CD14-positive monocyte (primary cell): ENCODE measurements around the gene PCBP3. TPM values are rescaled to one million over a fixed set of nuclear protein-coding genes. Genes with fewer than 3 reads are reported as not detected.

Experiments
- DNase-seq, 3 donors: peaks; one replicate each; pipeline ENCODE4 v3.0.0-alpha.2; 2011 to 2022
- H2AFZ ChIP-seq: 2 replicates; pipeline ENCODE4 v1.6.0; 2012; ENCODE audit warnings: mild to moderate bottlenecking, low read depth, low read length, inconsistent platforms; ENCODE audit not compliant: insufficient read depth, poor library complexity, severe bottlenecking
- H3K27ac ChIP-seq, 2 donors: 1 replicate in 1 of 2; 2 replicates in 1 of 2; pipeline ENCODE4 v1.5.1; 2012 to 2013; ENCODE audit warnings: low read length in 2 of 2, control low read depth in 1 of 2, inconsistent platforms in 1 of 2, low read depth in 1 of 2, mild to moderate bottlenecking in 1 of 2
- H3K27me3 ChIP-seq, 2 donors: one replicate each; pipeline versions ENCODE4 v1.6.0 to v1.6.1; 2011 to 2013; ENCODE audit warnings: low read length in 2 of 2; ENCODE audit not compliant: control insufficient read depth in 2 of 2, insufficient read depth in 2 of 2
- H3K36me3 ChIP-seq, 2 donors: replicated peaks in 1 of 2; 1 replicate in 1 of 2; 2 replicates in 1 of 2; pipeline versions ENCODE4 v1.5.1 to v1.6.1; 2012 to 2013; ENCODE audit warnings: low read length in 2 of 2, control low read depth in 1 of 2, inconsistent platforms in 1 of 2, mild to moderate bottlenecking in 1 of 2; ENCODE audit not compliant: insufficient read depth in 2 of 2, control insufficient read depth in 1 of 2
- H3K4me1 ChIP-seq, 2 donors: 1 replicate in 1 of 2; 2 replicates in 1 of 2; pipeline versions ENCODE4 v1.5.1 to v1.6.1; 2012 to 2013; ENCODE audit warnings: low read length in 2 of 2, control low read depth in 1 of 2, inconsistent platforms in 1 of 2, mild to moderate bottlenecking in 1 of 2, moderate library complexity in 1 of 2; ENCODE audit not compliant: insufficient read depth in 2 of 2, control insufficient read depth in 1 of 2
- H3K4me2 ChIP-seq: replicated peaks from 2 replicates; pipeline ENCODE3; 2012; ENCODE audit warnings: low read length, moderate library complexity, mild to moderate bottlenecking; ENCODE audit not compliant: poor library complexity, severe bottlenecking; ENCODE audit errors: extremely low read depth
- H3K4me3 ChIP-seq, 3 experiments: fragments of 200-600 bp in 1 of 3; sonication (generic) in 1 of 3; replicated peaks in 1 of 3; 1 replicate in 2 of 3; 2 replicates in 1 of 3; pipeline ENCODE4 v1.5.1; 2011 to 2013; ENCODE audit warnings: low read length in 3 of 3, mild to moderate bottlenecking in 3 of 3, control low read depth in 2 of 3, low read depth in 2 of 3, inconsistent platforms in 1 of 3, moderate library complexity in 1 of 3
- H3K79me2 ChIP-seq: 2 replicates; pipeline ENCODE4 v1.6.0; 2012; ENCODE audit warnings: mild to moderate bottlenecking, control low read depth, inconsistent platforms, low read length, moderate library complexity; ENCODE audit not compliant: insufficient read depth
- H3K9ac ChIP-seq: 2 replicates; pipeline ENCODE4 v1.6.0; 2017; ENCODE audit warnings: low read length, mild to moderate bottlenecking; ENCODE audit not compliant: insufficient read depth, poor library complexity, severe bottlenecking
- H3K9me3 ChIP-seq, 2 donors: replicated peaks in 1 of 2; 1 replicate in 1 of 2; 2 replicates in 1 of 2; pipeline versions ENCODE4 v1.5.1 to v1.6.1; 2012 to 2013; ENCODE audit warnings: low read length in 2 of 2, control low read depth in 1 of 2; ENCODE audit not compliant: control insufficient read depth in 1 of 2, insufficient read depth in 1 of 2
- H4K20me1 ChIP-seq: 2 replicates; pipeline ENCODE4 v1.6.0; 2012; ENCODE audit warnings: mild to moderate bottlenecking, low read length, control low read depth, moderate library complexity; ENCODE audit not compliant: insufficient read depth
- H3K27ac Mint-ChIP-seq, 7 donors: one replicate each; pipeline ENCODE4 v1.8.0; 2020; ENCODE audit warnings: mild to moderate bottlenecking in 7 of 7, mixed read lengths in 7 of 7, moderate library complexity in 6 of 7, inconsistent platforms in 2 of 7
- H3K27me3 Mint-ChIP-seq, 3 donors: one replicate each; pipeline ENCODE4 v1.8.0; 2021 to 2022; ENCODE audit warnings: low read depth in 3 of 3, mild to moderate bottlenecking in 3 of 3, mixed read lengths in 3 of 3, moderate library complexity in 3 of 3, inconsistent platforms in 1 of 3
- H3K36me3 Mint-ChIP-seq, 2 donors: one replicate each; pipeline ENCODE4 v1.8.0; 2020; ENCODE audit warnings: mixed read lengths in 2 of 2, inconsistent platforms in 1 of 2, mild to moderate bottlenecking in 1 of 2
- H3K4me1 Mint-ChIP-seq: one replicate; pipeline ENCODE4 v1.8.0; 2020; ENCODE audit warnings: mild to moderate bottlenecking, mixed read lengths
- H3K4me3 Mint-ChIP-seq, 2 donors: one replicate each; pipeline ENCODE4 v1.8.0; 2020; ENCODE audit warnings: mild to moderate bottlenecking in 2 of 2, mixed read lengths in 2 of 2, moderate library complexity in 1 of 2
- H3K9me3 Mint-ChIP-seq, 7 donors: one replicate each; pipeline ENCODE4 v1.8.0; 2020 to 2022; ENCODE audit warnings: mixed read lengths in 7 of 7, mild to moderate bottlenecking in 6 of 7, moderate library complexity in 6 of 7, inconsistent platforms in 2 of 7
- WGBS: methylation state at CpG from one replicate; pipeline ENCODE4 v1.1.5; 2013; ENCODE audit warnings: missing lambda C conversion rate; ENCODE audit not compliant: insufficient coverage; 5-methylcytosine and 5-hydroxymethylcytosine counted together
- intact Hi-C, 2 donors: fragments of 100-400 bp; cut with micrococcal nuclease; formaldehyde crosslinking; loops; one replicate each; pipeline versions ENCODE4 v1.15.0 to v1.15.1; 2023
- polyA plus RNA-seq, 3 donors: library from polyadenylated mRNA; depleted of rRNA in 1 of 3; unstranded in 2 of 3; stranded (reverse) in 1 of 3; fragments of 300-500 nt in 2 of 3; fragments of >200 nt in 1 of 3; fragmentation: Illumina TruSeq in 2 of 3; gene quantifications; 1 replicate in 2 of 3; 2 replicates in 1 of 3; pipeline ENCODE4 v1.2.3, GENCODE V29; 2012 to 2021
- TF ChIP-seq, protein P1 (sequence below): fragments of 200-600 bp; IDR thresholded peaks from one replicate; pipeline ENCODE4 v1.8.0; 2022; ENCODE audit warnings: antibody characterized with exemption, mild to moderate bottlenecking

PCBP3 gene
- polyA plus RNA-seq, 3 donors: 0.34 to 0.49 TPM; not detected in 1

DNA sequence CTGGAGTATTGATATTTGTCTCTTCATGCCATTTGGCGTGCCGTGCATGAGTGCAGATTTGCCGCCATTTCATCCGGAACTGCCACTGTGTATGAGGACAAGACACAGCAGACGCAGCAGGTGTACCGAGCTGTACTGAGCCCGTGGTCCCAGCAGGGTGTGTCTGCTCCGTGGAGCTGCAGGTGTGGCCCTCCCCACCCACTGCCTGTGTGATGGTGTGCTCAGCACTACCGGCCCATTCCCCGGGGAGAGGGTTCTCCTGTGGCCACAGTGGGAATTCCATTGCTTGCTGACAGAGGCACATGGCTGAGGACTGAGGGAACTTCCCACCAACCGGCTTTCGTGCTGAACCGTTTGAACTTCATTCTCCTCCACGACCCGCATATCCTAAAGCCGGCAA is 303.8 kb downstream of the PCBP3 start:
- Histone ChIP-seq H3K9ac (no peak overlapping the region), H3K27ac (no peak overlapping the region), H4K20me1 (no peaks in the 10 kb centered on the region), H3K4me2 (no peak overlapping the region), H3K27me3 (no peaks in the 10 kb centered on the region), H2AFZ (no peak overlapping the region), H3K4me1 (no peaks in the 10 kb centered on the region), H3K9me3 (peaks cover 0 to 8% of the 10 kb centered on the region in 2 donors), H3K4me3 (no peak overlapping the region), H3K36me3 (no peaks in the 10 kb centered on the region), H3K79me2 (no peaks in the 10 kb centered on the region)
- H3K36me3 Mint-ChIP-seq: no peaks in the 10 kb centered on the region
- intact Hi-C loops: no loop called here
- H3K4me3 Mint-ChIP-seq: no peak overlapping the region
- no peaks in the 10 kb centered on the region for H3K4me1 Mint-ChIP-seq
- no peak overlapping the region for H3K27ac Mint-ChIP-seq
- TF ChIP-seq, protein P1, sequence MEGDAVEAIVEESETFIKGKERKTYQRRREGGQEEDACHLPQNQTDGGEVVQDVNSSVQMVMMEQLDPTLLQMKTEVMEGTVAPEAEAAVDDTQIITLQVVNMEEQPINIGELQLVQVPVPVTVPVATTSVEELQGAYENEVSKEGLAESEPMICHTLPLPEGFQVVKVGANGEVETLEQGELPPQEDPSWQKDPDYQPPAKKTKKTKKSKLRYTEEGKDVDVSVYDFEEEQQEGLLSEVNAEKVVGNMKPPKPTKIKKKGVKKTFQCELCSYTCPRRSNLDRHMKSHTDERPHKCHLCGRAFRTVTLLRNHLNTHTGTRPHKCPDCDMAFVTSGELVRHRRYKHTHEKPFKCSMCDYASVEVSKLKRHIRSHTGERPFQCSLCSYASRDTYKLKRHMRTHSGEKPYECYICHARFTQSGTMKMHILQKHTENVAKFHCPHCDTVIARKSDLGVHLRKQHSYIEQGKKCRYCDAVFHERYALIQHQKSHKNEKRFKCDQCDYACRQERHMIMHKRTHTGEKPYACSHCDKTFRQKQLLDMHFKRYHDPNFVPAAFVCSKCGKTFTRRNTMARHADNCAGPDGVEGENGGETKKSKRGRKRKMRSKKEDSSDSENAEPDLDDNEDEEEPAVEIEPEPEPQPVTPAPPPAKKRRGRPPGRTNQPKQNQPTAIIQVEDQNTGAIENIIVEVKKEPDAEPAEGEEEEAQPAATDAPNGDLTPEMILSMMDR: no peak
- H3K9me3 Mint-ChIP-seq: peaks cover 2 to 15% (median 6%) of the 10 kb centered on the region in 7 donors
- H3K27me3 Mint-ChIP-seq: peaks cover 2 to 10% (median 8%) of the 10 kb centered on the region in 3 donors
- DNase-seq: no peak
- WGBS: 92% methylated on average over 13 of the region's 16 CpGs

DNA sequence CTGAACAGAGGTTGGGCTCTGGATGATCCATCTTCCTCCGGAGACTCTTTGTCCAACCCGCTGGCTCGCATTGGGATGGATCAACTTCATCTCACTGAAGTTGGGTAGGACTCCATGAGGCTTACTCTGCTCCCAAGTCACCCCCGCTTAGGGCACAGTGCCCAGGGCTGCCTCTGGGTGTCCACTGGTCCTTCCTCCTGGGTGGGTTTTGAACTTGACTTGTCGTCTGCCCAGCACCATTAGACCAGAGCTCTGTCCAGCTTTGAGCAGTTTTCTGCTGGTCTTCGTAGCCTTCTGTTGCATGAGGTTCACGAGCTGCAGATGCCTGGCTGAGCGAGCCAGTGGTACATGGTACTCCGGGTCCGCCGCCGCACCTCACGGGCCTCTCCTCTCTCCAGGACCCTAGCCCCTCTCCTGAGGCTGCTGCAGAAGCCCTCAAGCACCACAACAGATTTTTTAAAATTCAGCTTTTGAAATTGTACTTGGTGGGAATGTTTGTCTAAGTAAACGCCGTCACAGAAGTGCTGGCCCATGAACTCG is 304.3 kb downstream of the PCBP3 start:
- Mint-ChIP-seq H3K27ac (no peak overlapping the region), H3K36me3 (no peaks in the 10 kb centered on the region), H3K27me3 (peaks cover 2 to 14% (median 8%) of the 10 kb centered on the region in 3 donors), H3K4me1 (no peaks in the 10 kb centered on the region), H3K4me3 (no peak overlapping the region), H3K9me3 (peaks cover 2 to 15% (median 8%) of the 10 kb centered on the region in 7 donors)
- 100% methylated on average over 5 of the region's 16 CpGs for WGBS
- no peak for DNase-seq
- H3K9ac ChIP-seq: no peak overlapping the region
- H3K4me3 ChIP-seq: no peak overlapping the region
- peaks cover 0 to 8% of the 10 kb centered on the region in 2 donors for H3K9me3 ChIP-seq
- intact Hi-C loops: no loop called here
- H3K4me2 ChIP-seq: no peak overlapping the region
- TF ChIP-seq, protein P1: no peak
- no peaks in the 10 kb centered on the region for H3K27me3 ChIP-seq
- no peaks in the 10 kb centered on the region for H3K36me3 ChIP-seq
- no peaks in the 10 kb centered on the region for H4K20me1 ChIP-seq
- no peaks in the 10 kb centered on the region for H3K4me1 ChIP-seq
- no peaks in the 10 kb centered on the region for H3K79me2 ChIP-seq
- no peak overlapping the region for H2AFZ ChIP-seq
- no peak overlapping the region for H3K27ac ChIP-seq
